H1 (cell line): ENCODE data around the gene RABL6. TPM values are rescaled to one million over a fixed set of nuclear protein-coding genes. Genes with fewer than 3 reads are reported as not detected.

ENCODE experiments used
- CTCF ChIA-PET: fragments of 300-600 bp; sonication (Branson Sonifier 250); formaldehyde crosslinking; loops from one replicate; lab custom pipeline; 2021; ENCODE audit not compliant: partially characterized antibody; lab: Charles Lee
- POLR2A ChIA-PET: fragments of 300-600 bp; sonication (Branson Sonifier 250); formaldehyde crosslinking; loops from one replicate; lab custom pipeline; 2021; ENCODE audit warnings: inconsistent platforms; ENCODE audit not compliant: partially characterized antibody; lab: Charles Lee
- DNase-seq, 2 experiments: peaks; one replicate each; pipeline versions ENCODE4 v3.0.0 to v3.0.0-alpha.2; 2010 to 2022; ENCODE audit warnings: low spot score in 2 of 2, low read depth in 1 of 2, mixed read lengths in 1 of 2
- FAIRE-seq: peaks from 2 replicates; lab custom pipeline; 2011; peaks lifted over from hg19 to GRCh38; lab: Jason Lieb, UNC
- H2AFZ ChIP-seq: 2 replicates; pipeline ENCODE4 v1.8.1; 2012; ENCODE audit warnings: low read length, inconsistent platforms
- H2AK5ac ChIP-seq: 2 replicates; pipeline ENCODE4 v1.6.1; 2013; ENCODE audit warnings: low read depth, low read length
- H2BK120ac ChIP-seq: replicated peaks from 2 replicates; pipeline ENCODE3; 2013; ENCODE audit warnings: low read depth, low read length, inconsistent platforms
- H2BK12ac ChIP-seq: 2 replicates; pipeline ENCODE4 v1.6.1; 2013; ENCODE audit warnings: low read depth, low read length
- H2BK15ac ChIP-seq: 2 replicates; pipeline ENCODE4 v1.6.1; 2013; ENCODE audit warnings: low read length
- H2BK20ac ChIP-seq: 2 replicates; pipeline ENCODE4 v1.6.1; 2013; ENCODE audit warnings: low read length
- H2BK5ac ChIP-seq: 2 replicates; pipeline ENCODE4 v1.6.1; 2013; ENCODE audit warnings: low read depth, low read length
- H3K14ac ChIP-seq: 2 replicates; pipeline ENCODE4 v1.6.1; 2013; ENCODE audit warnings: inconsistent platforms; ENCODE audit not compliant: insufficient read length
- H3K18ac ChIP-seq: 2 replicates; pipeline ENCODE4 v1.6.1; 2013; ENCODE audit warnings: low read length; ENCODE audit errors: extremely low read depth
- H3K23ac ChIP-seq: 2 replicates; pipeline ENCODE4 v1.6.1; 2013; ENCODE audit warnings: inconsistent platforms; ENCODE audit not compliant: insufficient read length
- H3K23me2 ChIP-seq: 2 replicates; pipeline ENCODE4 v1.6.1; 2013; ENCODE audit warnings: low read depth, low read length
- H3K27ac ChIP-seq: 2 replicates; pipeline ENCODE4 v1.6.1; 2011; ENCODE audit warnings: low read depth, low read length, inconsistent platforms
- H3K27me3 ChIP-seq, 4 experiments: replicated peaks in 1 of 4; 1 replicate in 1 of 4; 2 replicates in 3 of 4; pipeline versions ENCODE4 v1.6.1 to v1.8.1; 2011 to 2013; ENCODE audit warnings: low read length in 3 of 4, mild to moderate bottlenecking in 3 of 4, inconsistent platforms in 2 of 4, mixed read lengths in 2 of 4, moderate library complexity in 1 of 4; ENCODE audit not compliant: control insufficient read depth in 3 of 4, insufficient read depth in 3 of 4; ENCODE audit errors: extremely low read depth in 1 of 4
- H3K36me3 ChIP-seq, 4 experiments: 2 replicates each; pipeline versions ENCODE4 v1.6.1 to v1.8.1; 2011 to 2013; ENCODE audit warnings: mild to moderate bottlenecking in 4 of 4, low read length in 3 of 4, moderate library complexity in 2 of 4, control low read depth in 1 of 4, inconsistent platforms in 1 of 4; ENCODE audit not compliant: insufficient read depth in 4 of 4, control insufficient read depth in 2 of 4
- H3K4ac ChIP-seq: replicated peaks from 2 replicates; pipeline ENCODE3; 2013; ENCODE audit warnings: low read length, low read depth, mixed read lengths, inconsistent platforms; ENCODE audit not compliant: insufficient read length
- H3K4me1 ChIP-seq, 4 experiments: replicated peaks in 1 of 4; 1 replicate in 1 of 4; 2 replicates in 3 of 4; pipeline versions ENCODE4 v1.6.1 to v1.8.1; 2011 to 2013; ENCODE audit warnings: low read length in 3 of 4, inconsistent platforms in 2 of 4, mixed read lengths in 1 of 4; ENCODE audit not compliant: insufficient read depth in 4 of 4, control insufficient read depth in 3 of 4
- H3K4me2 ChIP-seq, 2 experiments: 2 replicates each; pipeline versions ENCODE4 v1.6.1 to v1.8.1; 2011 to 2013; ENCODE audit warnings: low read depth in 2 of 2, low read length in 2 of 2, control low read depth in 1 of 2, inconsistent platforms in 1 of 2, mild to moderate bottlenecking in 1 of 2; ENCODE audit not compliant: insufficient read depth in 1 of 2
- H3K4me3 ChIP-seq, 4 experiments: fragments of 200-600, 300-600 bp in 1 of 4; sonication (generic), shearing (Covaris generic), sonication (Bioruptor Twin) in 1 of 4; 2 replicates each; pipeline versions ENCODE4 v1.5.1 to v1.8.1; 2011 to 2016; ENCODE audit warnings: low read length in 4 of 4, low read depth in 3 of 4, control low read depth in 2 of 4, inconsistent platforms in 2 of 4, mild to moderate bottlenecking in 2 of 4, mixed read lengths in 1 of 4, moderate library complexity in 1 of 4; ENCODE audit not compliant: insufficient read depth in 2 of 4; ENCODE audit errors: extremely low read depth in 1 of 4
- H3K56ac ChIP-seq: replicated peaks from 2 replicates; pipeline ENCODE3; 2013; ENCODE audit warnings: low read depth, mild to moderate bottlenecking, mixed read lengths, low read length, inconsistent platforms; ENCODE audit not compliant: insufficient read length
- H3K79me1 ChIP-seq: 2 replicates; pipeline ENCODE4 v1.6.1; 2013; ENCODE audit warnings: low read depth, low read length, control low read depth
- H3K79me2 ChIP-seq, 2 experiments: 2 replicates each; pipeline versions ENCODE4 v1.6.1 to v1.8.1; 2012 to 2013; ENCODE audit warnings: low read length in 2 of 2, mild to moderate bottlenecking in 2 of 2, inconsistent platforms in 1 of 2; ENCODE audit not compliant: insufficient read depth in 2 of 2, control insufficient read depth in 1 of 2
- H3K9ac ChIP-seq, 4 experiments: replicated peaks in 1 of 4; 1 replicate in 1 of 4; 2 replicates in 3 of 4; pipeline versions ENCODE4 v1.6.1 to v1.8.1; 2011 to 2013; ENCODE audit warnings: low read depth in 3 of 4, low read length in 3 of 4, control low read depth in 2 of 4, mild to moderate bottlenecking in 2 of 4, moderate library complexity in 2 of 4, inconsistent platforms in 1 of 4; ENCODE audit errors: extremely low read depth in 1 of 4
- H3K9me3 ChIP-seq, 2 experiments: 2 replicates each; pipeline versions ENCODE4 v1.6.1 to v1.8.1; 2012 to 2013; ENCODE audit warnings: mild to moderate bottlenecking in 2 of 2, moderate library complexity in 2 of 2, control low read depth in 1 of 2, inconsistent platforms in 1 of 2, low read depth in 1 of 2, low read length in 1 of 2, mixed read lengths in 1 of 2; ENCODE audit not compliant: insufficient read depth in 2 of 2
- H4K20me1 ChIP-seq, 2 experiments: replicated peaks in 1 of 2; 2 replicates each; pipeline versions ENCODE3 to v1.8.1; 2011 to 2013; ENCODE audit warnings: inconsistent platforms in 2 of 2, low read length in 2 of 2, mild to moderate bottlenecking in 1 of 2; ENCODE audit not compliant: insufficient read depth in 2 of 2, control insufficient read depth in 1 of 2
- H4K5ac ChIP-seq: 2 replicates; pipeline ENCODE4 v1.6.1; 2013; ENCODE audit warnings: low read length, low read depth, mixed read lengths, inconsistent platforms; ENCODE audit not compliant: insufficient read length
- H4K8ac ChIP-seq: 2 replicates; pipeline ENCODE4 v1.8.0; 2013; ENCODE audit warnings: mild to moderate bottlenecking, moderate library complexity, low read length, inconsistent platforms; ENCODE audit not compliant: insufficient read depth; ENCODE audit errors: extremely low read depth
- H4K91ac ChIP-seq: replicated peaks from 2 replicates; pipeline ENCODE3; 2013; ENCODE audit warnings: low read length, mixed read lengths, inconsistent platforms; ENCODE audit not compliant: insufficient read length
- EZH2 ChIP-seq: fragments of 200-600 bp; sonication (generic); IDR thresholded peaks from 2 replicates; pipeline ENCODE4 v1.7.1; 2012; ENCODE audit warnings: low read depth, mild to moderate bottlenecking, moderate library complexity, low read length, inconsistent platforms; ENCODE audit not compliant: severe bottlenecking
- GABPA ChIP-seq: IDR thresholded peaks from 2 replicates; pipeline ENCODE4 v1.6.1; 2011; ENCODE audit warnings: mild to moderate bottlenecking, low read length, moderate library complexity, borderline replicate concordance; ENCODE audit not compliant: insufficient read depth
- SAP30 ChIP-seq: fragments of 300-600 bp; sonication (generic); IDR thresholded peaks from 2 replicates; pipeline ENCODE4 v1.7.1; 2012; ENCODE audit warnings: low read length, moderate library complexity, mild to moderate bottlenecking, inconsistent platforms; ENCODE audit not compliant: insufficient read depth, insufficient replicate concordance
- TAF1 ChIP-seq: IDR thresholded peaks from 2 replicates; pipeline ENCODE4 v1.6.1; 2011; ENCODE audit warnings: mild to moderate bottlenecking, low read depth, low read length
- WGBS, 2 experiments: shearing (Covaris generic) in 1 of 2; methylation state at CpG; one replicate each; pipeline versions ENCODE4 v1.1.6 to v1.1.7; 2013 to 2015; ENCODE audit warnings: low lambda C conversion rate in 2 of 2, mixed read lengths in 2 of 2, inconsistent platforms in 1 of 2, low coverage in 1 of 2, missing lambda C conversion rate in 1 of 2; ENCODE audit not compliant: insufficient replicate concordance in 2 of 2, insufficient coverage in 1 of 2, insufficient read length in 1 of 2; ENCODE audit errors: extremely low coverage in 1 of 2, missing lambda C conversion rate in 1 of 2; 5-methylcytosine and 5-hydroxymethylcytosine counted together
- polyA plus RNA-seq, 7 experiments: library from polyadenylated mRNA; depleted of rRNA in 3 of 7; stranded (reverse) in 5 of 7; unstranded in 2 of 7; fragments of >200 nt in 5 of 7; fragments of 200-250 nt in 2 of 7; gene quantifications; 1 replicate in 5 of 7; 2 replicates in 1 of 7; 4 replicates in 1 of 7; pipeline versions ENCODE4 v1.2.1 to v1.2.3, GENCODE V29; 2011 to 2013; ENCODE audit warnings: missing spikeins in 2 of 7, mixed read lengths in 2 of 7
- total RNA-seq: library from RNA; stranded (reverse); fragmentation: NEBNext Ultra II Directional; extraction: Animal tissue kit (Norgen Biotek cat#: 25700); gene quantifications from 2 replicates; pipeline ENCODE4 v1.2.1, GENCODE V29; 2021

The RABL6 gene
- total and polyA plus RNA-seq, 2 of the 8 experiments (the other 6 are each of a cell fraction or from before 2014, with no cell fraction given), result 70.1 to 130 TPM

- ChIA-PET POLR2A (interaction anchor here (0.9 to 2.2 kb wide), 3 partner anchors 9 to 71 kb away, joined by 3 to 12 read pairs (median 4); partner anchors contain the start of gene RABL6), CTCF (interaction anchor here (1.1 to 2.5 kb wide), 7 partner anchors 9 to 85 kb away, joined by 3 to 10 read pairs (median 4); partner anchors contain the start of gene AJM1)
- Histone ChIP-seq H3K14ac (no peak overlapping the region), H3K9me3 (no peaks in the 10 kb centered on the region), H3K79me2 (no peaks in the 10 kb centered on the region), H3K23ac (no peak overlapping the region), H3K9ac (no peak overlapping the region; a peak in 1 of 7 replicates), H2BK20ac (no peak overlapping the region), H2BK12ac (no peak overlapping the region), H2BK15ac (no peak overlapping the region), H3K4me3 (peak overlapping the region; percentile 52 to 76 (median 61)), H3K23me2 (peaks cover 15% of the 10 kb centered on the region; the same call in 1 of the 2 replicates), H3K4me2 (peak overlapping the region; percentile 88 to 93), H2AFZ (no peak overlapping the region), H3K18ac (peak overlapping the region; percentile 71), H2AK5ac (no peak overlapping the region), H3K79me1 (no peaks in the 10 kb centered on the region; the same call in 1 of the 2 replicates), H4K8ac (no peak overlapping the region; the same call in 1 of the 2 replicates), H4K5ac (no peak overlapping the region), H3K27me3 (peaks cover 0 to 21% (median 11%) of the 10 kb centered on the region in 4 experiments; a peak in 5 of 7 replicates), H3K27ac (no peak overlapping the region), H3K36me3 (no peaks in the 10 kb centered on the region), H3K4me1 (peaks cover 0 to 17% (median 10%) of the 10 kb centered on the region in 4 experiments; a peak in 6 of 7 replicates), H3K56ac (no peak overlapping the region), H4K91ac (no peak overlapping the region), H2BK120ac (no peak overlapping the region), H3K4ac (no peak overlapping the region), H2BK5ac (no peak overlapping the region), H4K20me1 (peaks cover 0 to 2% of the 10 kb centered on the region in 2 experiments)
- WGBS, 2 experiments, result 59% methylated on average over 31 of the region's 35 CpGs; no CpG with 5 or more reads in 1 of the 2 experiments
- FAIRE-seq, result no peak
- no peak for TF ChIP-seq TAF1
- TF ChIP-seq SAP30, result no peak
- TF ChIP-seq EZH2, result peak; percentile 35
- peak; percentile 22; the same call in 1 of the 2 replicates for TF ChIP-seq GABPA
- no peak for DNase-seq
Observed at GRCh38 chr9:136799079-136799853, 8.5 kb upstream of the RABL6 start.
